HG02884 (cell line): ENCODE results near the gene ADPRM.
"Not testable (repeated sequence)": the region's sequence is repeated elsewhere in the genome, so short reads cannot be mapped to it uniquely, and the experiment has no call there.

ENCODE experiments used
- ATAC-seq: cut with Tn5 transposase; IDR thresholded peaks from one replicate; pipeline ENCODE4 v1.9.1; 2021; ENCODE audit warnings: mild to moderate bottlenecking, moderate library complexity; ENCODE audit not compliant: unreplicated experiment

ADPRM gene

GRCh38 chr17:10697092-10698081 lies at the start of gene ADPRM, which contains the start of gene SCO1:
Gene ADPRM, plus strand, starts transcription at chr17:10697594. Its CDS starts 7,333 bp downstream, at chr17:10704927.
Gene SCO1, minus strand, starts transcription at chr17:10697533. Its CDS starts 26 bp downstream, at chr17:10697507.
- peak; percentile 93 for ATAC-seq

DNA sequence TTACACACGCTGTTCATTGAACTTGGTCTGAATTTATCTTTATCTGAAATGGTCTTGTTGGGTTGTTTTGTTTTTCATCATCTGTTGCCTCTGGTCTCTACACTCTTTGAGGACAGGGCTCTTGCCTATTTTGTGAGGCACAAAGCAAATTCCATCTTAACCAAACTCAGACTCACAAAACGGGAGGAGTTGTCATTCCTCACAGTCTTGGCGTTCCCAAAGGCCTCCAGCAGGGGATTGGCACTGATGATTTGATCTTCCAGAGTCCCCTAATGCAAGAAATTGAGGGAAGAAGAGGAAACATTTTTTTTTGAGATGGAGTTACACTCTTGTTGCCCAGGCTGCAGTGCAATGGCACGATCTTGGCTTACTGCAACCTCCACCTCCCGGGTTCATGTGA lies 49.0 kb upstream of the ADPRM start:
- ATAC-seq, result no peak

DNA sequence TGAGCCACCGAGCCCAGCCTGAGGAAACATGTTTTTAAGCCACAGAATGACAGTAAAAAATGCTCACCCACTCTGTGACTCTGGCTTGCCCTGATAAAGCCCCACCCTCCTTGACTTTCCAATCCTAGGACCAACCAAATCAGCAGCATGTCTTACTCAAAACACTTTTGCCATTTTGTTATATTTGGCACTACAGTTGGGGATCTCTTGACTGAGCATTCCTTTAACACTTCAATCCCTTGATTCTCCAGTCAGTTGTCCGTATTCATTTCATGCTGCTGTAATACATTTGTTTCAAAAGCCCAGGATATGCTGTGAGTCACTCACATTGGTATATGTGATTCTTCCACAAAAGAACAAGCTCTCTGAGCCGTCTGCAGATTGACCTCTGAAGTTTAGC lies 48.4 kb upstream of the ADPRM start:
- ATAC-seq, result no peak

GRCh38 chr17:10649602-10650001 lies 47.8 kb upstream of the ADPRM start:
- ATAC-seq, result no peak

GRCh38 chr17:10651927-10652326 lies 45.5 kb upstream of the ADPRM start:
- no peak for ATAC-seq

DNA sequence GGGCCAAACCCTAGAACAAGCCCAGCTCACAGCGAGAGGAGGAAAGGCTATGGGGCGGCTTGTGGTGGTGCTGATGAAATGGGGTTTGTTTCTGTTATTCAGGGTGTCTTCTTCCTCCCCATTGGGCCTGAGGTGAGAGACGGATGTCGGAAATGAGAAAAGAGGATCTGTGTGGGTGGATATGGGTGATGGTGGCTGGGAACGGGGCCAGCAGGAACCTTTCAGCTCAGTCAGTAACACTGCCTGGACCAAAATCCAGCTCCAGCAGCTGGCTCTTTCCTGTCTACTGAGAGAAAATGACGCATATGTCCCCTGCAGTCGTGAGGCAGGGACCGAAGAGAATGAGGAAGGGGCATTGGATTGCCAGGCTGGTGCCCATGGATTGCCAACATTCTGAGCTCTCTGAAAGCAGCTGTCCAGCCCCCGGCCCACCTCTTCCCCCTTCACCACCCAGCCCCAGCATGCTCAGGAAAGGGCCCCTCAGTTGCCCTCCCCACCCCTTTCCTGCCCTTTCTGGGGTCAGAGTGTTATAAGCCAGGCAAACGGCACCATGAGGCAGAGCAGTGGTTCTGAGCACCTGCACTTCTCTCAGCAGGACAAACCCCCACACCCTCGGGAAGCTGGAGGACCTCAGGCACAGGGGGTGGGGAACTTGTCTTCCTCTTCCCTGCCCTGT lies 44.3 kb upstream of the ADPRM start:
- ATAC-seq, result peak; percentile 70

GRCh38 chr17:10653987-10654386 lies 43.4 kb upstream of the ADPRM start:
- ATAC-seq, result no peak

GRCh38 chr17:10657148-10657547 lies 40.2 kb upstream of the ADPRM start, which contains the start of gene MYH3:
Gene MYH3, minus strand, starts transcription at chr17:10657309. Its CDS starts 2,245 bp downstream, at chr17:10655064.
- no peak for ATAC-seq

DNA sequence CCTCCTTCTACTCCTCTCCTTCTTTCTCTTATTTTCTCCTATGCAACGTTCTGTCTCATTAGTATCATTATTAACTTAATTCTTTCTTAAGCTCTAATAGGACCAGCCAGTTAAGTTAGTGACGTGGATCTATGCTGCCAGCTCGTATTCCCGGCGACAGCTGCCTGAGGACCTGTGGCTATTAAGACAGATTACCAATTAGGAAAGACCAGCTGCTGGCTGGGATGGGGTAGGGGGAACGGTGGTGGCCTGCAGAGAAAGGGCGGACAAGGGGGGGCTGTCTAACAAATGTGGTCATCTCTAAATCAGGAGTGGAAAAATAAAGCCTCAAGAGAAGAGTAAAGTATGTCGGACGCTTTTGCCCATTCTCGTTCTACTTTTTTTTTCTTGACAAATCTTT lies 39.5 kb upstream of the ADPRM start:
- ATAC-seq, result no peak

GRCh38 chr17:10661437-10661836 lies 36.0 kb upstream of the ADPRM start:
- ATAC-seq, result no peak

GRCh38 chr17:10663231-10663630 lies 34.2 kb upstream of the ADPRM start:
- ATAC-seq, result no peak

GRCh38 chr17:10664571-10664970 lies 32.8 kb upstream of the ADPRM start:
- ATAC-seq, result no peak

- ATAC-seq, result no peak
These were observed 30.5 kb upstream of the ADPRM start for GRCh38 chr17:10666906-10667305.

GRCh38 chr17:10668775-10669174 lies 28.6 kb upstream of the ADPRM start:
- no peak for ATAC-seq

DNA sequence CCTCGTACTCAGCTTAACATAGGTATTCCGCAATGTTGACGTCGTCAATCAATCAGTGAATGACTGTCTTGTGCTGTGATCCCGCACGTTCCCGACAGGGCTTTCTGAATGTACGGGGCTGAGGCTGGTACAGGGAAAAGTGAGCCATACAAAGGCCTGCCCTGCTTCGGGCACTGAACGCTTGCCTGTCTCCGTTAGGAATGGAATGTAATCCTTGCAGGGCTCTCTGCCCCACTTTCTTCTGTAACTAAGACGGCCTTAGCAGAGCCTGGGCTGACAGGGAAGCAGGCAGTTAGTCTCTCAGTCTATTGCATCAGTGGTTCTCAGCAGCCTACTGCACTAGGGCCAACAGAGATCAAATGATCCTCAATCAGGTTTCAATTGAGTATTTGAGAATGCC lies 24.1 kb upstream of the ADPRM start:
- no peak for ATAC-seq

DNA sequence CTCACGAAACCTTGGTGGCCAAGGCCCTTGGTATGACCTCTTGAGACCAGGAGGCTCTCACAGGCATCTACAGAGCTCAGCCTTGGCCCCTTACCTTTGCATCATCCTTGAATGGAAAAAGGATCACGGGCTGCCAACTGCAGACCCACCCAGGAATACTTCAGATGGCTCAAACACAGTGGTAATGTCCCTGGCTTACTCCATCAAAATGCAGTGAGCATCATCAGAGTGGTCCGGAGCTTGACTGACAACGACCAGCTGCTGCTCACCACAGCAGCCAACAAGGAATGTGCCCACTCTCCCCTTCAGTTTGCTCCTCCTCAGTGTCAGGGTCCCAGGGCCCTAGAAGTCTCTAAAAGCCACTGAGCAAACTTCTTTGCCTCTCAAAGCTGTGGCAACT lies 22.7 kb upstream of the ADPRM start:
- ATAC-seq, result no peak

- ATAC-seq, result no peak
These were observed 15.4 kb upstream of the ADPRM start for GRCh38 chr17:10681866-10682446.

- ATAC-seq, result no peak
These were observed 13.5 kb upstream of the ADPRM start for GRCh38 chr17:10683853-10684252.

GRCh38 chr17:10687499-10687898 lies 9.9 kb upstream of the ADPRM start:
- no peak for ATAC-seq

DNA sequence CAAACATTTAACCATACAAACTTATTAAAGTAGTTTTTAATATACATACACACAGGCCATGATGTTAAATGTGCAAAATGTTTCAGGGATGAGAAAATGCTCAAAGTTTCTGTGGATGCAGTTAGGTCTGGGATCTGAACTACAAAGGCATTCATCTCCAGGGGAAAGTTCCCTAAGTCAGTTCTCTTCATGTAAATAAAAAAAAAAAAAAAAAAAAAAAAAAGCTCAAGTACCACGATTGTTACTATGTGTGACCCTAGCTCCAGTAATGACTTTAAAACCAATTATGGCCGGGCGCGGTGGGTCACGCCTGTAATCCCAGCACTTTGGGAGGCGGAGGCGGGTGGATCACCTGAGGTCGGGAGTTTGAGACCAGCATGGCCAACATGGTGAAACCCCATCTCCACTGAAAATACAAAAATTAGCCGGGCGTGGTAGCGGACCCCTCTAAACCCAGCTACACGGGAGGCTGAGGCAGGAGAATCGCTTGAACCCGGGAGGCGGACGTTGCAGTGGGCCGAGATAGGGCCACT lies 1.5 kb upstream of the ADPRM start:
- not testable (repeated sequence) for ATAC-seq
